T-cell (primary cell): ENCODE data around the gene ABL1. TPM values are rescaled to one million over a fixed set of nuclear protein-coding genes. Genes with fewer than 3 reads are reported as not detected.
A peak's percentile ranks its signal among the peaks of the same experiment; 100 is the strongest.

ENCODE experiments used
- ATAC-seq, 4 experiments: fragments of 200-7000 bp in 3 of 4; fragments of 150-1000 bp in 1 of 4; cut with Tn5 transposase; replicated peaks in 1 of 4; 1 replicate in 3 of 4; 2 replicates in 1 of 4; pipeline ENCODE4 v1.10.0; 2021; ENCODE audit warnings: moderate library complexity in 3 of 4, mild to moderate bottlenecking in 2 of 4, moderate number of reproducible peaks in 1 of 4
- CTCF ChIA-PET, 2 donors: fragments of 300-600 bp; sonication (Branson Sonifier 250); formaldehyde crosslinking; loops; one replicate each; lab custom pipeline; 2022; ENCODE audit warnings: antibody characterized with exemption in 2 of 2; lab: Charles Lee
- POLR2A ChIA-PET, 2 donors: fragments of 300-600 bp; sonication (Branson Sonifier 250); formaldehyde crosslinking; loops; one replicate each; lab custom pipeline; 2022; ENCODE audit warnings: antibody characterized with exemption in 2 of 2; lab: Charles Lee
- DNase-seq, 35 experiments: peaks; one replicate each; pipeline versions ENCODE4 v3.0.0 to v3.0.0-alpha.2; 2013 to 2023
- H3K27ac ChIP-seq: one replicate; pipeline ENCODE4 v1.5.1; 2013; ENCODE audit warnings: low read length
- H3K27me3 ChIP-seq, 2 experiments: replicated peaks in 1 of 2; 1 replicate in 1 of 2; 2 replicates in 1 of 2; pipeline versions ENCODE4 v1.6.1 to v1.7.0; 2013; ENCODE audit warnings: low read length in 1 of 2, mixed read lengths in 1 of 2; ENCODE audit not compliant: control insufficient read depth in 2 of 2, insufficient read depth in 2 of 2; ENCODE audit errors: extremely low read depth in 1 of 2
- H3K36me3 ChIP-seq, 2 donors: 1 replicate in 1 of 2; 2 replicates in 1 of 2; pipeline versions ENCODE4 v1.6.1 to v1.7.0; 2013; ENCODE audit warnings: low read length in 1 of 2; ENCODE audit not compliant: control insufficient read depth in 2 of 2, insufficient read depth in 1 of 2; ENCODE audit errors: extremely low read depth in 1 of 2
- H3K4me1 ChIP-seq, 2 experiments: 1 replicate in 1 of 2; 2 replicates in 1 of 2; pipeline versions ENCODE4 v1.6.1 to v1.7.0; 2013; ENCODE audit warnings: low read length in 2 of 2, mixed read lengths in 1 of 2; ENCODE audit not compliant: insufficient read depth in 2 of 2, control insufficient read depth in 1 of 2; ENCODE audit errors: extremely low read depth in 1 of 2
- H3K4me3 ChIP-seq, 2 donors: 1 replicate in 1 of 2; 2 replicates in 1 of 2; pipeline versions ENCODE4 v1.5.1 to v1.7.0; 2013; ENCODE audit warnings: mild to moderate bottlenecking in 2 of 2, low read length in 1 of 2, moderate library complexity in 1 of 2; ENCODE audit not compliant: control insufficient read depth in 1 of 2; ENCODE audit errors: extremely low read depth in 1 of 2
- H3K9me3 ChIP-seq: 2 replicates; pipeline ENCODE4 v1.7.0; 2013
- H3K27ac Mint-ChIP-seq, 2 donors: one replicate each; pipeline ENCODE4 v1.8.0; 2020 to 2021; ENCODE audit warnings: mild to moderate bottlenecking in 2 of 2, mixed read lengths in 2 of 2
- H3K27me3 Mint-ChIP-seq, 2 donors: one replicate each; pipeline ENCODE4 v1.8.0; 2021 to 2022; ENCODE audit warnings: mixed read lengths in 2 of 2
- H3K36me3 Mint-ChIP-seq: one replicate; pipeline ENCODE4 v1.8.0; 2021; ENCODE audit warnings: mixed read lengths
- H3K4me1 Mint-ChIP-seq, 3 donors: one replicate each; pipeline ENCODE4 v1.8.0; 2020 to 2022; ENCODE audit warnings: mixed read lengths in 3 of 3, mild to moderate bottlenecking in 1 of 3
- H3K4me3 Mint-ChIP-seq, 3 donors: one replicate each; pipeline ENCODE4 v1.8.0; 2020 to 2022; ENCODE audit warnings: mild to moderate bottlenecking in 3 of 3, mixed read lengths in 3 of 3, moderate library complexity in 3 of 3
- H3K9me3 Mint-ChIP-seq, 3 donors: one replicate each; pipeline ENCODE4 v1.8.0; 2020 to 2022; ENCODE audit warnings: mixed read lengths in 3 of 3
- WGBS: methylation state at CpG from one replicate; pipeline ENCODE4 v1.1.5; 2013; ENCODE audit warnings: missing lambda C conversion rate; ENCODE audit not compliant: insufficient coverage; 5-methylcytosine and 5-hydroxymethylcytosine counted together
- total RNA-seq, 35 experiments: library from RNA in 6 of 35; stranded (reverse) in 6 of 35; fragments of 120-200 nt in 1 of 35; gene quantifications; one replicate each; pipeline versions ENCODE4 v1.2.1 to v1.2.4 and lab custom pipeline; 2013 to 2026

The ABL1 gene
- total RNA-seq, 5 donors from 2014 or later (not counting 1 experiment from before 2014, with no cell fraction given): 33.3 to 40.0 (median 37.7) TPM

DNA sequence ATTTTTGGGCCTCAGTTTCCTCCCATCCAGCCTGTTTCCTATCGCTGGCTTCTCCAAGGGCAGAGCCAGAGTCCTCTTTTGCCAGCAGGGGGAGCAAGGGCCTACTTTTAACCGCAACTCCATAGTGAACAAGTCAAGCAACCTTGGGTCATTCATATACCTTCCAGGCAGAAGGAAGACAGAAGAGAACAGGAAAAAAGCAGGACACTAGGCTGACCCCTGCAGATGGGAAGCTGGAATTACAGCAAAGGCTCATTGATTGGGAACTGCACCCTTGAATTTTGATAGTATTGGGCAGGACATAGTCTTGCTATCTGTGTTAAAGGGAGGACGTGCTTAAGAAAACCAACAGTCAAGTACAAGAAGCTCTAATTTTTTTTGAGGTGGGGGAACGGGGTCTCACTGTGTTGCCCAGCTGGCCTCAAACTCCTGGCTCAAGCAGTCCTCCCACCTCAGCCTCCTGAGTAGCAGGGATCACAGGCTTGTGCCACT is 31.5 kb downstream of the ABL1 start:
- no peak overlapping the region for H3K27ac ChIP-seq
- H3K36me3 Mint-ChIP-seq: peaks cover 11% of the 10 kb centered on the region
- no peaks in the 10 kb centered on the region for H3K9me3 Mint-ChIP-seq
- DNase-seq (peak in 30 of 35 experiments; percentile 11 to 64 (median 38)), ATAC-seq (peak in 2 of 4 experiments; percentile 28 to 36)
- H3K4me1 Mint-ChIP-seq: peaks cover 0 to 2% (median 0%) of the 10 kb centered on the region in 3 donors
- H3K27ac Mint-ChIP-seq: no peak overlapping the region
- no peak overlapping the region for H3K4me3 ChIP-seq
- no peaks in the 10 kb centered on the region for H3K27me3 ChIP-seq
- H3K9me3 ChIP-seq: no peaks in the 10 kb centered on the region
- H3K27me3 Mint-ChIP-seq: no peaks in the 10 kb centered on the region
- CTCF ChIA-PET: interaction anchor here in 1 of 2 donors (0.6 to 1.2 kb wide), 3 partner anchors 39 to 180 kb away, joined by 3 to 5 read pairs (median 4); partner anchors contain the start of gene EXOSC2
- no peaks in the 10 kb centered on the region for H3K4me1 ChIP-seq
- H3K36me3 ChIP-seq: peaks cover 0 to 15% of the 10 kb centered on the region in 2 donors
- H3K4me3 Mint-ChIP-seq: no peak overlapping the region
- POLR2A ChIA-PET: no interaction called here
- WGBS: 85% methylated on average over 3 of the region's 4 CpGs

DNA sequence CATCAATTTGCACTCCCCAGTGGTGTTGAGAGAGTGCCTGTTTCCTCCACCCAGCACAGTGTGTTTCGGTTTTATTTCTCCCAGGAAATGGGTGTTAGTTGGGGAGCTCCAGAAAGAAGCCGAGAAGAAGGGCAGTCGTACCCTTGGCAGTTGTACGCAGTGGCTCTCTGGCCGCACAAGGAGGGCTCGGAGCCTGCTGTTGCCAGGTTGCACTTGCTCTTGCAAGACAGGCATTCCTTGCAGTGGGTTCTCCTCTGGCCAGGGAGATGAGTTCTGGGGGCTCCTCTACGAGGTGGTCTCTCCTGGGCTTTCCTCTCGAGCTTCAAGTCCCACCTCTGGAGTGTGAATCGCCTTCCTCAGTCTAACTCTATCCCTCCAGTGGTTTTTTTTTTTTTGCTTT is 32.5 kb downstream of the ABL1 start:
- no peak for ATAC-seq
- WGBS: 96% methylated on average over 5 of the region's 9 CpGs
- H3K36me3 ChIP-seq: peaks cover 0 to 24% of the 10 kb centered on the region in 2 donors
- no peaks in the 10 kb centered on the region for H3K27me3 ChIP-seq
- ChIA-PET CTCF (interaction anchor here in 1 of 2 donors (0.6 kb wide), 1 partner anchor 82 kb away, joined by 3 read pairs; no protein-coding TSS in a partner anchor), POLR2A (interaction anchor here in 1 of 2 donors (0.7 kb wide), 1 partner anchor 58 kb away, joined by 7 read pairs; no protein-coding TSS in a partner anchor)
- no peak overlapping the region for H3K4me3 Mint-ChIP-seq
- no peaks in the 10 kb centered on the region for H3K27me3 Mint-ChIP-seq
- peaks cover 0 to 2% (median 0%) of the 10 kb centered on the region in 3 donors for H3K4me1 Mint-ChIP-seq
- H3K27ac ChIP-seq: no peak overlapping the region
- H3K9me3 Mint-ChIP-seq: no peaks in the 10 kb centered on the region
- H3K4me3 ChIP-seq: no peak overlapping the region
- H3K4me1 ChIP-seq: no peaks in the 10 kb centered on the region
- no peak overlapping the region for H3K27ac Mint-ChIP-seq
- no peaks in the 10 kb centered on the region for H3K9me3 ChIP-seq
- DNase-seq: no peak
- H3K36me3 Mint-ChIP-seq: peaks cover 19% of the 10 kb centered on the region

DNA sequence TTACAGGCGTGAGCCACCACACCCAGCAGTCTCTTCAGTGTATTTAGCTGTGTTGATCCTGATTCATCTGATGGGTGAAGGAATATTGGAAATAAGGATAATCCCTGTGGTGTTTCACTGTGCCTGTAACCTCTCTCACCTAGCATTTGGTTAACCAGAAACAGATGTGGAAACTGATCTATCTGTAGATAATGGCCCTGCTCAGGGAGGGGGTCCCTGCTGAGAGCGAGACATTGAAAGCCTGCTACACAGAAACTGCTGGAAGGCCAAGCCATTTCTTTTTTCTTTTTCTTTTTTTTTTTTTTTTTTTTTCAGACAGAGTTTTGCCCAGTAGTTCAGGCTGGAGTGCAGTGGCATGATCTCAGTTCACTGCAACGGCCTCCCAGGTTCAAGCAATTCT is 33.2 kb downstream of the ABL1 start:
- Histone ChIP-seq H3K27me3 (no peaks in the 10 kb centered on the region), H3K4me1 (no peaks in the 10 kb centered on the region), H3K4me3 (no peak overlapping the region), H3K9me3 (no peaks in the 10 kb centered on the region), H3K36me3 (peaks cover 0 to 27% of the 10 kb centered on the region in 2 donors), H3K27ac (no peak overlapping the region)
- CTCF ChIA-PET: no interaction called here
- Mint-ChIP-seq H3K4me3 (no peak overlapping the region), H3K27ac (no peak overlapping the region), H3K27me3 (no peaks in the 10 kb centered on the region), H3K36me3 (peaks cover 22% of the 10 kb centered on the region), H3K9me3 (no peaks in the 10 kb centered on the region), H3K4me1 (peaks cover 0 to 2% (median 0%) of the 10 kb centered on the region in 3 donors)
- DNase-seq (no peak), ATAC-seq (no peak)
- POLR2A ChIA-PET: interaction anchor here in 1 of 2 donors (0.7 kb wide), 1 partner anchor 59 kb away, joined by 7 read pairs; no protein-coding TSS in a partner anchor
- WGBS: 80% methylated on average over 2 of the region's 3 CpGs

DNA sequence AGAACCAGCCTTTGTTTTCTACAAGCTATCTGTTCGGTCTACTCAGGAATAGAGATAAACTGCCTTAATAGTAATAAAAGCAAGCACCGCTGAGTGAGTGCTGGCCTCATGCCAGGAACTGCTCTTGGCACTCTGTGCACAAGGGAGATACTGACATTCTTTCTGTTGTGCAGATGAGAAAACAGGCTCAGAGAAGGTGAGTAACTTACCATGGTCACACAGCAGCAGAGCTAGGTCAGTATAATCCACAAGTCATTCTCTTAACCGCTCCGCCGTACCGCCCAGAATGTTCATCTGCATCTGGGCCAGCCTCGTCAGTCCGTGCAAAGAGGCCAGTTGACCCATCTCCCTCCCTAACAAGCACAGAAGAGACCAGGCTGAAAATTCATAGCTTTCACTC is 34.2 kb downstream of the ABL1 start:
- H3K9me3 ChIP-seq: no peaks in the 10 kb centered on the region

DNA sequence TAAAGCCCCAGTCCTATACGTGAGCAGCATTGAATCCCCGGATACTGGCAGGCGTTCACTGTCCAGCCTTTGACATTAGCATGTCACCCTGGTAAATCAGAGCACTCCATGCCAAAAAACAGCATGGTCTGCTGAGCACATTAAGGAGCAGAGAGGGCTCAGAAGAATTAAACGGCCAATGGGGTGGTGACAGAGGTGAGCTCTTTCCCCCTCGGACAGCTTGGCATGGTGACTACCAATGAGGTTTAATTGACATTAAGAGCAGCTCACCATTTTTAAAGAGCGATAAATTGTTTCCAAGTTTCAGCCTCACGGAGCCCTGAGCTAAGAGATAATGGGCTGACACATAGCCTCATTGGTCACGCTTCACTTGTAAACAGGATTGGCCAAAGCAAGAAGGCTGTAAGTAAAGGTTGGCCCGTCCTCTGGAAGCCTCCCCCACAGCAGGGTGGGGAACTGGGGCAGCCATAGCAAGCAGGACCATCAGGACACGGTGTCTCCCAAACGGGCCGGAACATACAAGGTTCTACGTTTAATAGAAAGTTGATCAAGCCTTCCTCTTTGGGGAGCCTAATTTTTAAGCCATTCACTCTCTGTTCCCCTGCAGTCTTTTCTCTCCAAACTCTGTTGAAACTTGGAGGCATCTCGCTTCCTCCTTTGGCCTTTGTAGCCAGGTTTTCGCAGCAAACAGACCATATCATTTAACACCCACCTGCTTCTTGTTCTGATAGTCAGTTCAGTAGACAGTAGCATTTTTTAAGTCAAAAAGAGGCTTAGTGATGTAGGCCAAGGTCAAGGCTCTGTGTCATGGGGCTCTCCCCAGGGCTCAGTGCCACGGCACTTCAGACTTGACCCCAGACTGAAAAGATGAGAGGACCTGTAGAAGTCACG is 35.7 kb downstream of the ABL1 start:
- 96% methylated on average over 13 of the region's 17 CpGs for WGBS
- Histone ChIP-seq H3K4me1 (no peaks in the 10 kb centered on the region), H3K36me3 (peaks cover 0 to 41% of the 10 kb centered on the region in 2 donors), H3K27me3 (no peaks in the 10 kb centered on the region), H3K4me3 (no peak overlapping the region), H3K9me3 (no peaks in the 10 kb centered on the region), H3K27ac (no peak overlapping the region)
- CTCF ChIA-PET: interaction anchor here in 1 of 2 donors (0.5 to 1.1 kb wide), 2 partner anchors 141 to 144 kb away, joined by 3 read pairs; no protein-coding TSS in a partner anchor
- H3K36me3 Mint-ChIP-seq: peaks cover 41% of the 10 kb centered on the region
- no peaks in the 10 kb centered on the region for H3K27me3 Mint-ChIP-seq
- H3K9me3 Mint-ChIP-seq: no peaks in the 10 kb centered on the region
- no peak overlapping the region for H3K27ac Mint-ChIP-seq
- peaks cover 0 to 2% (median 0%) of the 10 kb centered on the region in 3 donors for H3K4me1 Mint-ChIP-seq
- DNase-seq (no peak), ATAC-seq (no peak)
- H3K4me3 Mint-ChIP-seq: no peak overlapping the region
- POLR2A ChIA-PET: no interaction called here

More for the DNA sequence above, 34.2 kb downstream of the ABL1 start:
- ATAC-seq: no peak
- Mint-ChIP-seq H3K4me3 (no peak overlapping the region), H3K27ac (no peak overlapping the region), H3K27me3 (no peaks in the 10 kb centered on the region), H3K9me3 (no peaks in the 10 kb centered on the region), H3K36me3 (peaks cover 29% of the 10 kb centered on the region), H3K4me1 (peaks cover 0 to 2% (median 0%) of the 10 kb centered on the region in 3 donors)
- H3K4me1 ChIP-seq: no peaks in the 10 kb centered on the region
- no peak for DNase-seq
- POLR2A ChIA-PET: no interaction called here
- no peaks in the 10 kb centered on the region for H3K27me3 ChIP-seq
- peaks cover 0 to 32% of the 10 kb centered on the region in 2 donors for H3K36me3 ChIP-seq
- no peak overlapping the region for H3K4me3 ChIP-seq
- no peak overlapping the region for H3K27ac ChIP-seq
- CTCF ChIA-PET: interaction anchor here in 1 of 2 donors (0.6 to 0.7 kb wide), 2 partner anchors 409 to 420 kb away, joined by 3 to 5 read pairs; no protein-coding TSS in a partner anchor
- WGBS: 93% methylated on average over 7 of the region's 8 CpGs

DNA sequence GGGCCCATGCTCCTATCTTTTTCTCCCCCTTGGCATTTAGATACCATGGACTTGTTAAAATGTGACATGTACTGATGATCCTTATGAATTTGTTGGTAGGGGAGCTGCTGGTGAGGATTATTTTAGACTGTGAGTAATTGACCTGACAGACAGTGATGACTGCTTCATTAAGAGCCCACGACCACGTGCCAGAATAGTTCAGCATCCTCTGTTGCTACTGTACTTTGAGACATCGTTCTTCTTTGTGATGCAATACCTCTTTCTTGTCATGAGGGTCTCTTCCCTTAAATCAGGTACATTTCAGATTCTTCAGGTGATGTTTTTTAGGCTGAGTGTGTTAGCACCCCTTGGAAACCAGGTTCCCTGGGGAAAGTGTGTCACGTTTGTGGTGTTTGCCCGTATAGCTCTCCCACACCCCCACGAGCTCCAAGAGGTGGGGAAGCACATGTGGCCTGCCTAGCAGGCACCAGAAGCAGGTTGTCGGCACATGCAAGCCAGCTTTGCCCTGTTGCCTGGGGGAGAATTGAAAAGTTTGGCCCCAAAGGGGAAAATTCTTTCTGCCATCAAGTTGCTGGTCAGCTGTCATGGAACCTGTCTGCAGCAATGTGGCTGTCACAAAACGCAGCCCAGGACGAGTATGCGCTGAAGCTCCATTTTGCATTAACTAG is 36.5 kb downstream of the ABL1 start:
- ChIA-PET POLR2A (no interaction called here), CTCF (interaction anchor here in 1 of 2 donors (0.5 kb wide), 1 partner anchor 145 kb away, joined by 3 read pairs; no protein-coding TSS in a partner anchor)
- no peaks in the 10 kb centered on the region for H3K9me3 ChIP-seq
- no peaks in the 10 kb centered on the region for H3K4me1 ChIP-seq
- Mint-ChIP-seq H3K27ac (no peak overlapping the region), H3K4me1 (no peaks in the 10 kb centered on the region), H3K9me3 (no peaks in the 10 kb centered on the region), H3K4me3 (no peak overlapping the region), H3K27me3 (no peaks in the 10 kb centered on the region), H3K36me3 (peaks cover 45% of the 10 kb centered on the region)
- WGBS: 89% methylated on average over 8 of the region's 10 CpGs
- H3K27ac ChIP-seq: no peak overlapping the region
- peaks cover 0 to 41% of the 10 kb centered on the region in 2 donors for H3K36me3 ChIP-seq
- H3K27me3 ChIP-seq: no peaks in the 10 kb centered on the region
- no peak for ATAC-seq
- no peak for DNase-seq
- no peak overlapping the region for H3K4me3 ChIP-seq
